Dedifferentiated amniotic fluid mesenchymal stem cell (primary cell): Measurements from ENCODE around the gene JSRP1.
A peak's percentile ranks its signal among the peaks of the same experiment; 100 is the strongest.

ENCODE experiments used
- DNase-seq: peaks from one replicate; pipeline ENCODE4 v3.0.0-alpha.2; 2016; ENCODE audit errors: extremely low spot score

The JSRP1 gene

DNA sequence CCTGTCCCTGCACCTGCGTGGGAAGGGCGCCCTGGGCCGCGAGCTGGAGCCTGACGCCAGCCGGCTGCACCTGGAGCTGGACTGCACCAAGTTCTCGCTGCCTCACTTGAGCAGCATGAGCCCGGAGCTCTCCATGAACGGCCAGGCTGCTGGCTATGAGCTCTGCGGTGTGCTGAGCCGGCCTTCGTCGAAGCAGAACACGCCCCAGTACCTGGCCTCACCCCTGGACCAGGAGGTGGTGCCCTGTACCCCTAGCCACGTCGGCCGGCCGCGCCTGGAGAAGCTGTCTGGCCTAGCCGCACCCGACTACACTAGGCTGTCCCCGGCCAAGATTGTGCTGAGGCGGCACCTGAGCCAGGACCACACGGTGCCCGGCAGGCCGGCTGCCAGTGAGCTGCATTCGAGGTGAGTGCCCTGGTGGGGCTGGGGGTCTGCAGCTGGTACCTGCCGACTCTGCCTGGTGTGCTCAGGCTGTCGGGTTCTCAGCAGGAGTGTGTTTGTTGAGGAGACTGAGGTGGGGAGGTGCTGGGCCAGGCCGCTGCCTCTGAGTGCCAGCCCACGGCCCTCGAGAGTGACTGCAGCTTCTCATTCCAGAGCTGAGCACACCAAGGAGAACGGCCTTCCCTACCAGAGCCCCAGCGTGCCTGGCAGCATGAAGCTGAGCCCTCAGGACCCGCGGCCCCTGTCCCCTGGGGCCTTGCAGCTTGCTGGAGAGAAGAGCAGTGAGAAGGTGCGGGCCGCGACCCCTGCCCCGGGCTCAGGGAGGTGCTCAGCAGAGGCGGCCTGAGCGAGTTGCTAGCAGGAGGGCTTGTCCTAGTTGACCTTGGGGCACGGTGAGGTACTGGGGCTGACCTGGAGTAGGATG lies 39.6 kb downstream of the JSRP1 start:
- no peak for DNase-seq

GRCh38 chr19:2215281-2215751 lies 40.9 kb downstream of the JSRP1 start:
- no peak for DNase-seq

DNA sequence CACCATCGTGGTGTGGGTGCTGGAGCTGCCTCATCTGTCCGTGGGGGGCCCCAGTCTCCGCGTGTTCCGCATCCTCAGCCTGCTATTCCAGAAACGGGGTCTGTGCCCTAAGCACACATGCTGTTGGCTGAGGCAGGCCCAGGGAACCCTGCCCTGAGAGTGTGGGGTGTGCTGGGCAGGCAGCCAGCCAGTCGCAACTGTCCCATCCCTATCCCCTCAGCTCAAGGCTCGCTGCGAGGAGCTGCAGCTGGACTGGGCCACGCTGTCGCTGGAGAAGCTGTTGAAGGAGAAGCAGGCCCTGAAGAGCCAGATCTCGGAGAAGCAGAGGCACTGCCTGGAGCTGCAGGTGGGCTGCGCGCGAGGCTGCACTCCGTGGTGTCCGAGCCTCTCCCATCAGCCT lies 42.0 kb downstream of the JSRP1 start:
- DNase-seq: no peak

DNA sequence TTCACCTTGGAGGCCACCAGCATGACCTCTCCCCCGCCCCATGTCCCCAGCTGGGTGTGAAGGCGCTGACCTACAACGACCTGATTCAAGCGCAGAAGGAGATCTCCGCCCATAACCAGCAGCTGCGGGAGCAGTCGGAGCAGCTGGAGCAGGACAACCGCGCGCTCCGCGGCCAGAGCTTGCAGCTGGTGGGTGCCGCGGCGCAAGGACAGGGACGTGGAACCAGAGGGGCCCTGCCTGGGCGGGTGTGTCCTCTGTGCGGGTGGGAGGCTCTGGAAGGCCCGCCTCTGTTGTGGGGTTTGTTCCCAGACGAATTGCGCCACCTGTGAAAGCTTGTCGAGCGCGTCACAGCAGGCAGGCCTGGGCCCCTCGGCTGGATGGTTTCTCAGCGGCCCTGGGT lies 42.4 kb downstream of the JSRP1 start:
- no peak for DNase-seq

DNA sequence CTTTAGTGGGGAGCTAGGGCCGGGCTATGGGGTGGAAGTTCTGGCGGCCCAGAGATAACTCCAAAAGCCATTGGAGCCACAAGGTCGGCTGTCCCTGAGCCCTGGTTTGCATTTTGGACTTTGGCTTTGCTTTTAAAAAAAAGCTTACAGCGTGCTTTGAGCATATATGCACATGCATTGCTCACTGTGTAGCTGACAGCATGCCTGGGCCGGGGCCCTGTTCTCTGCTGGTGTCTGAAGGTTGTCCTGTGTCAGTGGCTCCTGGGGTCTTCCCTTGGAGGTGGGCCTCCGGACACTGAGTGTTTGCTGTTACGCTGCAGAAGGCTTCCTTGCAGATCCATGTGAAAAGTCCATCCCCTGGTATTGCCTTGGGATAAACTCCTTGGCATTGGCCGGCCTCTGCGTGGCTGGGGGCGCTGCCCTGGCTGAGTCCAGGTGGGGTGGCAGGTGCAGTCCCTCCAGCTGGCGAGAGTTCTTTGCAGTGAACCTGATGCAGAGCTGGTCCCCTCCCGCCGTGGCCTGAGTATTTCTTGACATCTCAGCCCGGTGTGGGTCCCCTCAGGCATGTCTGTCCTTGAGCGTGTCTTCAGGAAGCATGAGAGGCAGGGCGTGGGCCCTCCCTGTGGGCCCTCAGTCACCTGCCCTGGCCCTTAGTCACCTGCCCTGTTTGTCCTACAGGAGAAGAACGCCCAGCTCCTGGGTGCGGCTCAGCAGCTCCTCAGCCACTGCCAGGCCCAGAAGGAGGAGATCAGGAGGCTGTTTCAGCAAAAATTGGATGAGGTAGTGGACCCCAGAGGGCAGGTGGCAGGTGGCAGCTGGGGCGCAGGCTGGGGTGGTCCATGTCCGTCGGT lies 43.1 kb downstream of the JSRP1 start:
- no peak for DNase-seq

DNA sequence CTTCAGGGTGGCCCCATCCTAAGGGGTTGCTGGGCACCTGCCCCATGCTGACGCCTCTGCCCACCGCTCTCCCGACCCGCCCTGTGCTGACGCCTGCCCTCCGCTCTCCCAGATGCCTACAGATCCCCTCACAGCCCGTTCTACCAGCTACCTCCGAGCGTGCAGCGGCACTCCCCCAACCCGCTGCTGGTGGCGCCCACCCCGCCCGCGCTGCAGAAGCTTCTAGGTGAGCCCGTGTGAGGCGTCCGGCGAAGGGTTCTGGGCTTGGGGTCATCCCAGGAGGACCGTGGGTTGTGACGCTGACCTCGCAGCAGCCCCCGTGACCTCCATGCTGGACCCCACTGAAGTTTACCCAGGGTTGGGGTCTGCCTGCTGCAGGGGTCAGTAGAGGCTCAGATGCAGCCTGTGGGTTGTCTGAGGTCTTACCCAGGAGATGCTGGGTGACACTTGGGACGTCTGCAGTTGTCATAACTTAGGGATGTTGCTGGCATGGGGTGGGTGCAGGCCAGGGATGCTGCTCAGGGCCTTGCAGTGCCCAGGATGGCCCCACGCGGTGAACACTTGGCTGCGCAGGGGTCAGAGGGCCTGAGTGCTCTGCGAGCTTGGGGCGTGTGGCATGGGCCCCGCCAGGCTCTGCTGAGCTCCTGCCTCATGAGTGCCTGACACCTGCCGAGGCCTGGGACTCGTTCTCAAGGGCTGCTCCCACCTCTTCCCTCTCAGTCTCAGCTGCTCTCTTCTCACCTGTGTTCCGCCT lies 45.1 kb downstream of the JSRP1 start:
- no peak for DNase-seq

GRCh38 chr19:2210206-2210605 lies 46.0 kb downstream of the JSRP1 start:
- no peak for DNase-seq

GRCh38 chr19:2209408-2209807 lies 46.8 kb downstream of the JSRP1 start:
- no peak for DNase-seq

- no peak for DNase-seq
Observed at GRCh38 chr19:2208975-2209374, 47.2 kb downstream of the JSRP1 start.

GRCh38 chr19:2207991-2208860 lies 48.0 kb downstream of the JSRP1 start:
- DNase-seq: peak; percentile 73

GRCh38 chr19:2207008-2207407 lies 49.2 kb downstream of the JSRP1 start:
- no peak for DNase-seq

DNA sequence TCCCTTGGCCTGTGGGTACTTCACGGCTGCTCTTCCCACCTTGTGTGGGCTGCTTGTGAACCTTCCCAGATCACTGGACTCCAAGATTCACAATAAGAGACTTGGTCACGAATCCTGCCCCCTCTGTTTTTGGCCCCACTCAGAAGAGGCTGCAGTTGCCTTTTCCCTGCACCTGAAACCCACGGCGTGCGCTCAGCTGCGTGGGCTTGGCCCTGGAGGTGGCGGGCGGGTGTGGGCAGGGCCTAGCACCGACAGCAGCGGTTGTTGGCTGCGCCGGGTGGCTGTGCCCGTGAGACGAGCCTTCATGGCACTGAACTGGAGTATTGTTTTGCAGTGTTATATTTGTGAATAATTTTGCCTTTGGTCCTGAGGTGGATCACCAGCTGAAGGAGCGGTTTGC lies 53.9 kb downstream of the JSRP1 start:
- no peak for DNase-seq
